GM12865 (cell line): ENCODE results near the gene ACIN1.
A peak's percentile ranks its signal among the peaks of the same experiment; 100 is the strongest.

Source experiments
- DNase-seq: peaks from one replicate; pipeline ENCODE4 v3.0.0; 2010; ENCODE audit warnings: low read depth
- H3K4me3 ChIP-seq: 2 replicates; pipeline ENCODE4 v1.5.1; 2011; ENCODE audit warnings: mild to moderate bottlenecking, low read depth, low read length, control low read depth
- CTCF ChIP-seq: IDR thresholded peaks from 2 replicates; pipeline ENCODE4 v1.5.1; 2011; ENCODE audit warnings: low read length, control low read depth, low read depth, inconsistent platforms; ENCODE audit not compliant: insufficient read depth; ENCODE audit errors: missing control alignments

The ACIN1 gene

GRCh38 chr14:23094666-23095195 is at the start of gene ACIN1:
TSS of gene ACIN1 (minus strand) at chr14:23095136. CDS start at chr14:23095112, 24 bp downstream.
- no peak for TF ChIP-seq CTCF
- DNase-seq: peak; percentile 92
- peak within 1 kb of the TSS; percentile 95 for H3K4me3 ChIP-seq

- no peak for TF ChIP-seq CTCF
- DNase-seq: no peak
- H3K4me3 ChIP-seq: no peak overlapping the region
These were observed 49.0 kb upstream of the ACIN1 start for GRCh38 chr14:23143911-23144310.

GRCh38 chr14:23142826-23143225 is 47.9 kb upstream of the ACIN1 start:
- H3K4me3 ChIP-seq: no peak overlapping the region
- no peak for DNase-seq
- no peak for TF ChIP-seq CTCF

GRCh38 chr14:23141706-23142444 is 46.9 kb upstream of the ACIN1 start:
- no peak for TF ChIP-seq CTCF
- H3K4me3 ChIP-seq: no peak overlapping the region
- no peak for DNase-seq

GRCh38 chr14:23140371-23140770 is 45.4 kb upstream of the ACIN1 start:
- no peak for TF ChIP-seq CTCF
- no peak for DNase-seq
- H3K4me3 ChIP-seq: no peak overlapping the region

- no peak for TF ChIP-seq CTCF
- H3K4me3 ChIP-seq: no peak overlapping the region
- DNase-seq: no peak
These were observed 44.9 kb upstream of the ACIN1 start for GRCh38 chr14:23139874-23140273.

GRCh38 chr14:23137813-23138535 is 43.0 kb upstream of the ACIN1 start:
- no peak for DNase-seq
- no peak for TF ChIP-seq CTCF
- H3K4me3 ChIP-seq: no peak overlapping the region
